HG03342 (cell line): Measurements from ENCODE around the gene ATG13.

ENCODE experiments used
- ATAC-seq: cut with Tn5 transposase; IDR thresholded peaks from one replicate; pipeline ENCODE4 v1.9.1; 2021; ENCODE audit warnings: mild to moderate bottlenecking, moderate library complexity; ENCODE audit not compliant: unreplicated experiment

The ATG13 gene

GRCh38 chr11:46674463-46675287, 57.3 kb downstream of the ATG13 start:
- ATAC-seq, result no peak

GRCh38 chr11:46675288-46675851, 58.0 kb downstream of the ATG13 start:
- no peak for ATAC-seq

GRCh38 chr11:46675949-46676348, 58.6 kb downstream of the ATG13 start:
- ATAC-seq, result no peak

GRCh38 chr11:46676436-46677158, 59.2 kb downstream of the ATG13 start:
- ATAC-seq, result no peak

GRCh38 chr11:46677169-46677568, 59.8 kb downstream of the ATG13 start:
- no peak for ATAC-seq

- no peak for ATAC-seq
Measured at GRCh38 chr11:46677991-46678740, 60.8 kb downstream of the ATG13 start.

GRCh38 chr11:46678741-46679130, 61.4 kb downstream of the ATG13 start:
- ATAC-seq, result no peak

GRCh38 chr11:46679241-46680163, 62.1 kb downstream of the ATG13 start:
- ATAC-seq, result no peak

GRCh38 chr11:46680164-46680760, 62.9 kb downstream of the ATG13 start:
- no peak for ATAC-seq

- no peak for ATAC-seq
Measured at GRCh38 chr11:46680815-46681214, 63.5 kb downstream of the ATG13 start.

- ATAC-seq, result no peak
Measured at GRCh38 chr11:46681814-46682213, 64.5 kb downstream of the ATG13 start.

- ATAC-seq, result no peak
Measured at GRCh38 chr11:46682773-46683752, 65.7 kb downstream of the ATG13 start.

GRCh38 chr11:46684367-46684766, 67.0 kb downstream of the ATG13 start:
- ATAC-seq, result no peak

GRCh38 chr11:46686886-46687795, 69.8 kb downstream of the ATG13 start:
- ATAC-seq, result no peak

- no peak for ATAC-seq
Measured at GRCh38 chr11:46690702-46691101, 73.3 kb downstream of the ATG13 start.

- ATAC-seq, result no peak
Measured at GRCh38 chr11:46692450-46692849, 75.1 kb downstream of the ATG13 start.

GRCh38 chr11:46693597-46694012, 76.3 kb downstream of the ATG13 start:
- ATAC-seq, result no peak

- no peak for ATAC-seq
Measured at GRCh38 chr11:46694072-46694471, 76.7 kb downstream of the ATG13 start.
